Measurements from ENCODE around the gene RELT.
"Not testable (repeated sequence)": the region's sequence is repeated elsewhere in the genome, so short reads cannot be mapped to it uniquely, and the experiment has no call there.

The RELT gene

DNA sequence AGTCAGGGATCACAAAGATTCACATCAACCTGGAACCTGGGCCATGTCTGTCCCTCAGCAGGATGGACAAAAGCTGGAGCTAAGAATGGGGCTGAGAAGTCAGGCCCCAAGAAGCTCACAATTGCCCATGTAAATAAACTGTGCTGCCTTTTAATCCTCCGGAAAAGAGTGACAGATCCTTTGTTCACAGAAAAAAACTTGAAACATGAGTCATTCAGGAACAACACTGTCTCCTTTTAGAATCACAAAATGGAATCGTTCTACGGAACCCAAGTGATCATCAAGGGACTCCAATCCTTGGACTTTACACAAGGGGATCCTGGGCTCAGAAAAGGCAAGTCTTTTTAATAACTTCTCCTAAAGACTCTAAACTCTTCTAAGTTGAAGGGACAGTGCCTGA is 36.1 kb downstream of the RELT start:
- intact Hi-C loops (cut with DNase I), result no loop called here
- no peak for DNase-seq

DNA sequence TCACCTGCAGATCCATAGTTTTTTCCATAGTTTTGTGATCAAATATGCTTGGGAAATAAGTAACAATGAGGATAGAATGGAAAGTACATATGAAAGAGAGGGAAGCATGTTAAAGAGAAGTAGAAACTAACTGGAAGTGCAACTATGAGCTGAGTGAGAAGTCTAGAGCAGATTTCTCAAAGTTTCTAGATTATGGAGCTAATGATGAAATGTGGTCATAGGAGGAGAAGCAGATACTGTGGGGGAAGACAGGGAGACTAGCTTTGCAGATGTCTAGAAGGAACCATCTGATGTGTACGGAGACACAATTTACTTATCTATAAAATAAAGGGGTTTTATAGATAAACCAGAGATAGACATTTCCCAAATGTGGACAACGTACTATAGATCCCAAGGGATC is 37.1 kb downstream of the RELT start:
- intact Hi-C loops (cut with DNase I), result no loop called here

DNA sequence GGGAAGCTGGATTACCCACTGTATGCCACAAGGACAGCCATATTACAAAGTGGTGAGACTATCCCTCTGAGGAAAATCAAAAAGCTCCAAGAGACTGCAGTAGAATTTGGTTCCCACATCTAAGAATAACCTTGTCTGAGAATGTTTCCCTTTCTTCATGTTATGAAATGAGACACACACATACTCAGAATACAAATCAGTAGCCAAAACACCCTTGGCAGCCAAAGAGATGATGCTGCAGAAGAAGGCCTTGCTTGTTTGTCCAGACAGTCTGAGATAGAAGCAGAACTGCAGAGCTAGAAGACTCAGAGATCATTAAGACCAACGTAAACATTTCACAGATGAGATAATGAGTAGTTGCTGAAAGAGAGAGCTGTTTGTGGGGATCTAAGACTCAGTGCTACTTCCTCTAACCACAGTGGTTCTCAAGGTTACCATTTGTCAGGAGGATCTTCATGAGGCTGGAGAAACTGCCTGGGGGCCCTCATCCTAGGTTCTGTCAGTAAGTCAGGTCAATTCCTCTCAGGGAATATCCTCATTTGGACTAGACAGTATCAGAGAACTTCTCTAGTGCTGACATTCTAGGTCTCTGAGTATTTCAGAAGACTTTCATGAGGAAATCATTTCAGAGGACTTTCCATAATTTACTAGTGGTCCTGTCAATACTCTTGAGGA is 38.9 kb downstream of the RELT start:
- intact Hi-C loops (cut with DNase I), result no loop called here
- peak in 9 of 42 donors; percentile 17 to 66 (median 40) for DNase-seq

More for the DNA sequence above, 37.1 kb downstream of the RELT start:
- DNase-seq, result no peak

DNA sequence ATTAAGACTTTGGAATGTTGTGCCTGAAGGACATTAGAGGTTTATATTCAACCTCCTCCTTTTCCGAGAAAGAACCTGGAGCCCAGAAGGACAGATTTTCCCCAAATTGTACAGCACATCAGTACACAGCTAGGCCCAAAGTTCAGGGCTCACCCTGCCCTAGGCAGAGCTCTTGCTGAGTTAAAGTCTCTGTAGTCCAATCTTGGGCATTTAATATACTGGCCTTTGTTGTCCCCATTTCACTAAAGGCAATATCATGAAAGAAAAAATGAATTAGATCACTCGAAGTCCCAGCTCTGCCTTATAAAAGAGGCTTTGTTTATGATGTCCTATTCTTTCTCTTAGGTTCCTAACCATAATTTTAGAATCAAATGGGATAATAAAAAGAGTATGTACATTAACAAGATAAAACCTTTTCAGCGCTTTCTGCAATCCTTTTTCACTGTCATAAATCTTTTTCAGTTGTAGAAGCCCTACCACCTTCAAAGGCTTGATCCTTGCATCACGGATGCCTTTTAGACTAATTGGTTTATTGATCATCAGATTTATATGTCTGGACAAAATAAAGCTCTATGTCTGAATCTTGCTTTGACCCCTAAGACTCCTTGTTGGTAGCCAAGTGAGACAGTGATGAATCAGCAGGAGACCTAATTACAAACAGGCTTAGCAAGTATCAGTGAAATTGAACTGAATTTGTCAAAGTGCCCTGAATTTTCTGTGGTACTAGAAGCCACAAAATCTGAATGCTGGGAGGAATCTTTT is 39.8 kb downstream of the RELT start:
- no peak for DNase-seq
- intact Hi-C loops (cut with DNase I), result no loop called here

DNA sequence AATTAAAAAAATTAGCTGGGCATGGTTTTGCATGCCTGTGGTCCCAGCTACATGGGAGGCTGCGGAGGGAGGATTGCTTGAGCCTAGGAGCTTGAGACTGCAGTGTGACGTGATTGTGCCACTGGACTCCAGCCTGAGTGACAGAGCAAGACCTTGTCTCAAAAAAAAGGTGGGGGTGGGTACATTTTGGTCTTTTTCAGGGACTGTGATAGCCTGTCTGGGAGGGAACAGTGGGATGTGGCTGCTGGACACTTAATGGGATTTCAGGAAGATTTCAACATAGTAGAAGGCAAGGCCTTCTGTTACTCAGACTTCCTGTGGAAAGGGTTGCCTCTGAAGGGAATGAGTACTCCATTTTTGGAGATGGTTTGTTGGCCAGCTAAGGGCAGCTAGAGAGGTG is 40.6 kb downstream of the RELT start:
- intact Hi-C loops (cut with DNase I), result no loop called here
- no peak for DNase-seq

DNA sequence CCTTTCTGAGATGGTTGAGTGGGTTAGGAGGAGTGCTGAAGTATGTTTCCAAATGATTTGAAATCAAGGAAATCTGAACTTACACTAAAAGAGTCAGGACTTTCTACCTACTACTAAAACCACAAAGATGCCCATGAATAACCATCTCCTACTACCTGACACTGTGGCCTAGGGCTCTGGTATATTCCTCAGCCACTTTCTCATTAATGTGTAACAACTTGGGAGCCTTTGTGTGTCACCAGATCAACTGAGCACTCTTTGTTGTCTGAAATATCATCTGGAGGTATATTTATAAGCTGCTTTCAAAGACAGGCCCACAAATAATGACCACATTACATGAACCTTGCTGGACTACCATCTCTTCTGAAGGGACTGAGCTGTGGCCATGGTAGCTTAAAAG is 43.9 kb downstream of the RELT start:
- intact Hi-C loops (cut with DNase I), result no loop called here
- DNase-seq, result no peak

DNA sequence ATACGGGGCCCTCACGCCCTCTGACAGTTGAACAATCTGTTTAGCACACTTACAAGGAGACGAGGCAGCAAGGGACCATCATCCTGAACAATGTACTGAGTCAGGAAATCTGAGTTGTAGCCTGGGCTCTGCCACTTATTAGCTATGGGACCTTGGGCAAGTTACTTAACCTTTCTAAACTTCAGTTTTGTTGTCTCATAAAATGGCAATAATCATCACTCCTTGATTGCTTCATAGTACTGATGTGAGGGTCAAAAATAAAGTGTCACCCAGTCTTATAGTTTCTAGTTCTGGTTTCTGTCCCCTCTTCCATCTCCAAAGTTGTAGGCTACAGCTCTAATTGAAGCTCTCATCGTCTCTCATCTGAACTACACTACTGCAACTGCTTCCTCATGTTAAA is 46.7 kb downstream of the RELT start:
- intact Hi-C loops (cut with DNase I), result no loop called here

DNA sequence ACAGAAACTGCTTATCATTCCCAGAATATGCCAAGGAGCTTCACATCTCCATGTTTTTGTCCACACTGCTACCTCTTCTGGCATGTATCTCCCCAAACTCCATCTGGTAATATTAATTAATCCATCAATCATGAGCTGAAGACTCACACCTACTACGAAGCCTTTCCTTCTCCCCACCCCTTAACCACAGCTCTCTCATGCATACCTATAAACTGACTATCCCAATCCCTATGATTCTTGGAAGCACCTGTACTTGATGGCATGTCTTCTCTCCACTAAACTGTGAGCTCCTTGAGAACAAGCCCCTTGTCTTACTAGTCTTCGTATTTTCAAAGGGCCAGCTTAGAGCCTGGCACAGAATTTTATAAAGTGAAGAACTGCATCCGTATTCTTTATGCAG is 47.3 kb downstream of the RELT start:
- DNase-seq, result no peak
- intact Hi-C loops (cut with DNase I), result no loop called here

More for the DNA sequence above, 46.7 kb downstream of the RELT start:
- DNase-seq, result no peak

DNA sequence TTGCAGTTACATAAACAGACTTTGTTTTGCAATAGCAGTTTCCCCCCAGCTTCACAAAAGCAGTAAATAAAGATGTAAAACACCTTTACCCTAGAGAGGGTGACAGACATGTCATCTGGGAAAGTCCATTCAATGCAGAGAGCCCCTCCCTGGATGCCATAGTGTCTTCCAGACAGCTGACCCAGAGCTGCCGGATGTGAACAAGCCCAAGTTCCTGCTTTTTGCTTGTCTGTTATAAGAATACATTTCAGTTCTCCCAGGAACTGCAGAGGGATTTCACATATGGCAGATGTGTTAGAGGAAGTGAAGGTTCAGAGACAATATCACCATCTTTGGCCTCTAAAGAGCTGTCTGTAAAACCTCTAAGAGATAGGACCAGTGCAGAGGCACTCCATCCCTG is 48.9 kb downstream of the RELT start:
- intact Hi-C loops (cut with DNase I), result no loop called here
- DNase-seq, result peak in 4 of 42 donors; percentile 22 to 31 (median 23)

DNA sequence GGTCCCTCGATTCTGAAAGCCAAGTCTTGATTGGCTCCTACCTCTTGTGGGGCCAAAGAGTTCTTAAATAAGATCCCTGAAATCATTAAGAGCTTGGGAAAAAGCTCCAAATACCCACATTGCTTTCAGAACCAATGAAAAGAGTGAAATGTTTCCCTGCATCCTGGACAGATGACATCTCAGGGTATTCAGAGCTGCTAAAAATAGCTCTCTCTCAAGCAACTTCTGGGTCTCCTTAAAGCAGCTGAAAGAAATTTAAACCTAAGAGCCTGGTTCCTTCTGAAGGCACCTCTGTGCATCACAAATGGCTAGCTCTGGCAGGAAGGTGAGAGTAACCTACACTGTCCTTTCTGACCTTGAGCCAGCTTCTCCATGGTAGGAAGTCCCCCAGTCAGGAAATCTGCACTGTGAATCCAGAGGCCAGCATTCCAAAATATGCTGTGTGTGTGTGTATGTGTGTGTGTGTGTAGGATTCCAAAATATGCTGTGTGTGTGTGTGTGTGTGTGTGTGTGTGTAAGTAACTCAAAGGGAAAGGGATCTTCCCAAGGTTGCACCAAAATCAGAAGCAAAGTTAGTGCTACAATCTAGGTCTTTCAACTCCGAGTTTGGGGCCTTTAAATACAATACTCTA is 50.1 kb downstream of the RELT start:
- DNase-seq, result no peak
- intact Hi-C loops (cut with DNase I), result no loop called here

DNA sequence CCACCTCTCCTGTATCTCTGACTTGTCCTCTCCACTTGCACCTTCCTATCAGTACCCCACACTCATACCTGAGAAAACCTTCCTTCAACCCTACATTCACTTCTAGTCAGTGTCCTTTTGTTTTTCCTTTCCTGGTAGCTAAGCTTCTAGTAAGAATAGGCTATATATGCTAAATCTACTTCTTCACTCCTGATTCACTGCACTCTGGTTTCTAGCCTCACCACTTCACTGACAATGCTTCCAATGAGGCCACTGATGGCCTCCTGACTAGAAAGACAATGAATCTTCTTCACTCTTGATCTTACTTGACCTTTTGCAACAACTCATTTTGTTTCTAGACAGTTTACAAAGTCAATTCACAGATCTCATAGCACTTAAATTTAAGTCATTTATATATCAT is 52.0 kb downstream of the RELT start:
- intact Hi-C loops (cut with DNase I), result no loop called here
- no peak for DNase-seq

DNA sequence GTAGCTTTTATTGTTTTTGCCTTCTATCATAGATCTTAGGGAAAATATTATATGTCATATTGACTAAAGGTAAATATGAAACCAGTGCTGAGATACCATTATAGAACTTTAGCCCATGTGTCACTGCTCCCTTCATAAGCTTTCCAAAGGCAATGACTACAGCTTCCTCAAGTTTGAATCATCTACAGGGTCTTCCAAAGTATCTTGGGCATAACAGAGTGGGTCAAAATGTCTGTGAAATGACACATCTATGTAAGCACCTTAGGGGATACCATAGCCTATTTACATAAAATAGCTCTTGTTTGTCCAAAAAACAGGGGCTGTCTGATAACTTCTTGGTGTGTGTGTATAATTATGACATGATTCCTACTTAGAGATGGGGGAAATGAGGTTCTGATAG is 52.5 kb downstream of the RELT start:
- DNase-seq, result no peak
- intact Hi-C loops (cut with DNase I), result no loop called here

DNA sequence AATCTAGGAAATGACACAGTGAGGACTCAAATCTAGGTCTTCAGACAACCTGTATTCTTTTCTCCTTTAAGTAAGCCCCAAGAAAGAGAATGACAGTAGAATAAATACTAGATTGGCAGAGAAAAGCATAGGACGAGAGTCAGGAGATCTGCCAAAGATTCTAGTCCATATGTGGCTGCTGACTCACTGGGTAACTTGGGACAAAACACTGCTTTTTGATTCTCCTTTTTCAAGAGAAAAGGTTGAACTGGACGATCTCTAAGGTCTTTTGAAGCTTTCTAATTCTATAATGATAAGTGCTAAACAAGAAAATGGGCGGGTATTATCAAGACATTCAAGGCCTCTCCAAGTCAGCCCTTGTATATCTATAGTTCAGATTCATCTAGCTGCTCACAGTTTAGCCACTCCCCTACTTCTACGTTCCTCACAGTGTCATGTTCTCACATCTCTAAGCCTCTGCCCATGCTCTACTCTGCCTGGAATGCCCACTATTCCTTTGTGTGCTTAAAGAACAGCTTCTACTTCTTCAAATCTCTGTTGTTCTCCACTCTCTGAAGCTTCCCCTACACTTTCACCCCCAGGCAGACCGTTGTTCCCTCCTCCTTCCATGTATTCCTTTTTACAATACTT is 53.0 kb downstream of the RELT start:
- intact Hi-C loops (cut with DNase I), result no loop called here
- DNase-seq, result no peak

DNA sequence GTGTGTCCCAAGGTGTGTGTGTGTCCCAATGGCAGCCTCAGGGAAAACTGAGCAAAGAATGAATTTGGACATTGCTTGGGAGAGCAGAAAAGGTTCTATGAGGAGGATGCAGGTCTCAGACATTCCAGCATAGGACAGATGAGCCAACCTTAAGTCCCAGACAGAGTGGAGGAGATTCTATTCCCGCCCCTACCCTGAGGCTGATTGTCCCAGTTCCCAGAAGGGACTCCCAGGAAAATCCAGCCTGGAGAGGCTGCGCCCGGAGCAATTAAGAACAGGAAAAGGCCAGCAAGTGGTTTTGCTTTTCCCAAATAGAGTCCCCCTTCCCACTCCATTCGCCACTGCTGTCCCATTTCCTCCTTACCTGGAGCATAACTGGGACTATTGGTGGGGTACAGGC is 54.1 kb downstream of the RELT start:
- intact Hi-C loops (cut with DNase I), result no loop called here
- no peak for DNase-seq

DNA sequence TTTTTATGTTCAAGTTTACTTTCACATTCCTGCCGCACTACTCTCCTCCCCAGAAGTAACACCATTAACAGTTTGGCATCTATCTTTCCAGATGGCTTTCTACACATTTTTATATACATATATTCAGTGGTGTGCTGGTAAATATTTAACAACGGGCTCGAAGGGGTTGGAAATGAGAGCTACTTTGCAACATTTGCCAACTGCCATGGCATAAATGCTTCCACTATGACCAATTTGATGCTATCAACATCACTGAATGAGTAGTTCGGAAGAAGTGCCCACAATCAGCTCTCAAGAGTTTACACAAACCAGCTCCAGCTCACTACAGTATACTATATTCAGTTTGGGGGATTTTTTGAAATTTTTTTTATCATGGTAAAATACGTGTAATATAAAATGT is 55.2 kb downstream of the RELT start:
- intact Hi-C loops (cut with DNase I), result no loop called here
- no peak for DNase-seq

DNA sequence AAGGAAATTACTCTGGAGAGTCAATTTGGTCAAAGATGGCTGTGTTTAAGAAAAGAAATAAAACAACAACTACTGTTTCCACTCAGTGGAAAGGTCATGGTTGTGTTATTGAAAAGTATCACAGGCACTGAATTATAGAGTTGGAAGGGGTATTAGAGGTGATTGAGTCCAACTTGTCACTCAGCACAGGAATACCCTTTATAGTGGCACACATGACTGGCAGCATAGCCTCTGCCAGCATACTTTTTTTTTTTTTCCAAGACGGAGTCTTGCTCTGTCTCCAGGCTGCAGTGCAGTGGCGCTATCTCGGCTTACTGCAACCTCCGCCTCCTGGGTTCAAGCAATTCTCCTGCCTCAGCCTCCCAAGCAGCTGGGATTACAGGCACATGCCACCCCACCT is 60.7 kb downstream of the RELT start:
- DNase-seq; intact Hi-C loops (cut with DNase I): not testable (repeated sequence)

DNA sequence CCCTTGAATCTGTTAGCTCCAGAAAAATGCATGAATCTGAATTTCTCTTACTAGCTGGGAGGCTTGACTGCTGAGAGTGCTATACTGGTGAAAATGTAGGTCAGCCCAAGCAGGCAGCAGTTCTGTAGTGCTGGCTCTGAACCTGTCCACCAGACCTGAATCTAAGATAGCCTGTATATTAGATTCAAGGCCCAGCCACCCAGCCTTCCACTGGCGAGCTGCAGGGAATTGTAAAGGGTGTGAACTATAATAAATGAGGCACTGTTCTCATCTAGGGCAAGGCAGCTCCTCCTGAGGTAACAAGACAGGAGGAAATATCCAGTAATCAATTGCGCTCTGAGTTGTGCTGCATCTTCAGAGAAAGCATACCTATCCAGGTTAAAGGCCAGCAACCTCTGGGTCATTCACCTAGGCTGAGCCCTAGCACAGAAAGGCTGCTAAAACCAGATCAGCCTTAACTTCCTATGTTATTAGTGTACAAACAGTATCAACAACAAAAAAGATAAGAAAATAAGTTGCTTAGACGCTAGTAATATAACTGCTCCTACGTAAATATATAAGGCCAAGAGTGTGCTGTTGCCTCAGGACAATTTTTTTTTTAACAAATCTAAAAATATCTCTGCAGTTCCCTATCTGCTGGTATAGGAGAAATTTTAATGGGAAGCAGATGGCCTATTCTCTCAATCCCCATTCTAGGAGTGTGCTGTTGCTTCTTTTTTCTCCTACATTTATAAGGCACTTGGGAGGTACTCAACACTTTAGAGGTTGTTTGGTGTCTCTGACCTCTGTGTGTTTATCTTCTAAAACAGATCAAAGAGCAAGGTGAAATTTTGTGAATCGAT is 63.0 kb downstream of the RELT start:
- DNase-seq, result peak in 8 of 42 donors; percentile 7 to 53 (median 19)
- intact Hi-C loops (cut with DNase I), result no loop called here

DNA sequence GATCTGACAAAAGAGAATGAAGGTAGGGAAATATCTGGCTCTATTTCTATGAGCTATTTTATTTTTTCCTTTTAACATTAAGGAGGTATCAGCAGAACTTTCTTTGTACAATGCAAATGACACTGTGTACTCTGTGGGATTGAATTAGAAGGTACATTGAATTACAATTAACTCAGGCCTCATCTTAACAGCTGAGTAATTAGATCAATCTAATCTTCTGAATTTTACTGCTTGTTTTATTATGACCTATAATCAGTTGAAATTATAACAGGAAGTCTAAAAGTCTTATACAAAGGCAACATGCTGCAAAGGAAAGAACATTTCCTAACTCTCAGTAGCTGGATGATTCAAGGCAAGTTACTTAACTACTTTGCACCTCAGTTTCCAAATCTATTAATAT is 69.8 kb downstream of the RELT start:
- intact Hi-C loops (cut with DNase I), result no loop called here
- DNase-seq, result no peak

DNA sequence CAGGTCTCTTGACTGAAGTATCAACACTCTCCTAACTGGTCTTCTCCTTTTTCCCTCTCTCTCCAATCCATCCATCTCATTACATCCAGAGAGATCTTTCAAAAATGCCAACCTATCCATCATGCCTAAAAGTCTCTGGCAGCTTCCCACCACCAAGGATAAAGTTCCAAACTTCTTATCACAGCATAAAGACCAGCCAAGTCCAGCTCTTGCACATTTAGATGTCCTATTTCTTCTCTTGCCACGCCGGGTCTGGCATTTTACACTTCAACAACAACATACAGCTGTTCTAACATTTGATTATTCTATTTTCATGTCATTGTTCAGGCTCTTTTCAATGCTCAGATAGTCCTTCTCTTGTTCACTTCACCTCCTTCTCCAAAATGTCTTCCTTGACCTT is 70.6 kb downstream of the RELT start:
- intact Hi-C loops (cut with DNase I), result no loop called here
- no peak for DNase-seq
